ENCODE measurements around the gene RAB44. TPM values are rescaled to one million over a fixed set of nuclear protein-coding genes. Genes with fewer than 3 reads are reported as not detected.

Gene RAB44
- total RNA-seq, 1 experiment from 2014 or later = 0.05 TPM

- intact Hi-C loops (cut with micrococcal nuclease) = loop anchor here (5.0 kb wide), 2 partner anchors 73 to 262 kb away; no protein-coding TSS in a partner anchor
- no peak for ATAC-seq
These were observed 13.2 kb upstream of the RAB44 start for GRCh38 chr6:36684447-36684812.

More at GRCh38 chr6:36684447-36684812, 13.2 kb upstream of the RAB44 start:
- H3K4me1 ChIP-seq (ENCODE audit: control insufficient read depth in 1 of 2, insufficient read depth in 2 of 2, low read length in 2 of 2) = peaks cover 29 to 34% of the 10 kb centered on the region in 2 experiments
- peaks cover 25 to 37% of the 10 kb centered on the region in 2 experiments for H3K36me3 ChIP-seq (ENCODE audit: control insufficient read depth in 1 of 2, insufficient read depth in 2 of 2, low read length in 2 of 2)
- POLR2A ChIA-PET = interaction anchor here (1.2 to 1.4 kb wide), 2 partner anchors 42 to 70 kb away, joined by 3 to 5 read pairs; no protein-coding TSS in a partner anchor
- no TSS peak for BruUV-seq (replicated peaks)
- H3K9me2 ChIP-seq (ENCODE audit: insufficient read depth) = no peaks in the 10 kb centered on the region
- no peak for TF ChIP-seq POLR2A (IDR thresholded peaks at IDR 0.05; ENCODE audit: borderline replicate concordance, extremely low read depth, insufficient read depth, insufficient read length)
- no peak for TF ChIP-seq JUND (IDR thresholded peaks at IDR 0.05)
- TF ChIP-seq EGR1 (IDR thresholded peaks at IDR 0.05; ENCODE audit: low read depth) = no peak
- no peak for TF ChIP-seq ATF3 (IDR thresholded peaks at IDR 0.05)
- no peak for TF ChIP-seq ZFX (IDR thresholded peaks at IDR 0.05)
- TF ChIP-seq ZNF274 (IDR thresholded peaks at IDR 0.05; ENCODE audit: low read depth, low read length) = no peak
- TF ChIP-seq SP1 (IDR thresholded peaks at IDR 0.05; ENCODE audit: low read depth) = no peak
- TF ChIP-seq TCF7L2 (IDR thresholded peaks at IDR 0.05; ENCODE audit: borderline replicate concordance, extremely low read depth, insufficient read depth, insufficient read length) = no peak
- TF ChIP-seq EZH2 (IDR thresholded peaks at IDR 0.05) = no peak
- TF ChIP-seq CEBPB (IDR thresholded peaks at IDR 0.05; ENCODE audit: low read depth) = no peak
- no peak for TF ChIP-seq CBX3 (IDR thresholded peaks at IDR 0.05; ENCODE audit: low read depth)
- TF ChIP-seq SRF (IDR thresholded peaks at IDR 0.05; ENCODE audit: low read depth) = no peak
- no peak for TF ChIP-seq YY1 (IDR thresholded peaks at IDR 0.05; ENCODE audit: extremely low read depth, insufficient replicate concordance, low read depth, low read length)
- TF ChIP-seq EZH2phosphoT487 (IDR thresholded peaks at IDR 0.05; ENCODE audit: borderline replicate concordance) = no peak
- no peak for TF ChIP-seq POLR2AphosphoS5 (IDR thresholded peaks at IDR 0.05; ENCODE audit: low read depth, low read length)
- no peak for TF ChIP-seq MAX (IDR thresholded peaks at IDR 0.05)
- TF ChIP-seq, protein P1, sequence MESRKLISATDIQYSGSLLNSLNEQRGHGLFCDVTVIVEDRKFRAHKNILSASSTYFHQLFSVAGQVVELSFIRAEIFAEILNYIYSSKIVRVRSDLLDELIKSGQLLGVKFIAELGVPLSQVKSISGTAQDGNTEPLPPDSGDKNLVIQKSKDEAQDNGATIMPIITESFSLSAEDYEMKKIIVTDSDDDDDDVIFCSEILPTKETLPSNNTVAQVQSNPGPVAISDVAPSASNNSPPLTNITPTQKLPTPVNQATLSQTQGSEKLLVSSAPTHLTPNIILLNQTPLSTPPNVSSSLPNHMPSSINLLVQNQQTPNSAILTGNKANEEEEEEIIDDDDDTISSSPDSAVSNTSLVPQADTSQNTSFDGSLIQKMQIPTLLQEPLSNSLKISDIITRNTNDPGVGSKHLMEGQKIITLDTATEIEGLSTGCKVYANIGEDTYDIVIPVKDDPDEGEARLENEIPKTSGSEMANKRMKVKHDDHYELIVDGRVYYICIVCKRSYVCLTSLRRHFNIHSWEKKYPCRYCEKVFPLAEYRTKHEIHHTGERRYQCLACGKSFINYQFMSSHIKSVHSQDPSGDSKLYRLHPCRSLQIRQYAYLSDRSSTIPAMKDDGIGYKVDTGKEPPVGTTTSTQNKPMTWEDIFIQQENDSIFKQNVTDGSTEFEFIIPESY (IDR thresholded peaks at IDR 0.05; ENCODE audit: extremely low read depth, insufficient replicate concordance, low read length) = no peak
- TF ChIP-seq FOSL1 (IDR thresholded peaks at IDR 0.05; ENCODE audit: low read depth) = no peak
- no peak for TF ChIP-seq ELF1 (IDR thresholded peaks at IDR 0.05; ENCODE audit: borderline replicate concordance, low read depth)
- TF ChIP-seq RAD21 (IDR thresholded peaks at IDR 0.05; ENCODE audit: low read depth) = no peak
- H2AFZ ChIP-seq (ENCODE audit: low read depth, low read length, poor library complexity, severe bottlenecking) = no peak overlapping the region
- no peaks in the 10 kb centered on the region for H3K9me3 ChIP-seq (ENCODE audit: control insufficient read depth in 1 of 2, insufficient read depth in 1 of 2, low read depth in 1 of 2, low read length in 2 of 2)
- H4K20me1 ChIP-seq (ENCODE audit: insufficient read depth) = peaks cover 4% of the 10 kb centered on the region; the same call in 1 of the 2 replicates
- peaks cover 50% of the 10 kb centered on the region for H3K79me2 ChIP-seq (ENCODE audit: insufficient read depth, low read length)
- H3K4me2 ChIP-seq (ENCODE audit: low read length) = no peak overlapping the region
- no peak overlapping the region for H3K9ac ChIP-seq (ENCODE audit: low read length)
- CTCF ChIA-PET = no interaction called here
- RAD21 ChIA-PET (ENCODE audit: low non-redundant PET in 1 of 2, low total read pairs in 2 of 2, uncharacterized antibody in 2 of 2, unreplicated experiment in 2 of 2) = no interaction called here
- H3K27ac ChIP-seq (ENCODE audit: low read depth, low read length) = no peak overlapping the region
- no peak for DNase-seq (ENCODE audit: low read depth, low spot score)
- H3K27me3 ChIP-seq (ENCODE audit: insufficient read depth, low read length) = no peaks in the 10 kb centered on the region
- no peak overlapping the region for H3K4me3 ChIP-seq (replicated peaks in 1 of 2; ENCODE audit: low read depth in 1 of 2, low read length in 2 of 2)

All from HCT116 (cell line).